Stimulated activated CD4-positive, alpha-beta T cell treated with anti-CD3 and anti-CD28 coated beads, Interleukin-4, amount 100 ng/mL, for 48 hours (primary cell): ENCODE measurements around the gene SAMD4A.

Experiments used
- DNase-seq, 2 donors: peaks; one replicate each; pipeline ENCODE4 v3.0.0-alpha.2; 2020; ENCODE audit warnings: low read depth in 2 of 2

Gene SAMD4A

DNA sequence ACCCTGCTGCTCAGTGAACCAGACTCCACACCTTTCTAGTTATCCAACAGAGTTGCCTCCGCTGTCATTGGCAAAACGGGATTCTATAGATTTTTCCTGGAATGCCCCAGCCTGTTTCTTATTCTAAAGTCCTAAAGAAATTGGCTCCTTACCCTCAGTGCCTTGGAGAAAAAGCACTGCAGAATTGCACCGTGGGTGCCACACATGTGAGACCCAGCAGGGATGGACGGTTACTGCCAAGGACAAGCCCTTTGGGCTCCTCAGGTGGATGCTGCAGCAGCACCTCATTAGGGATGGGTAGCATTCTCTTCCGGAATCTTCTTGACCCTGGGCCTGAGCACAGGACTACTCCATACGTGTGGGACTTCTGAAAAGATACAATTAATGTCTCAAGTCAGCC lies 214.2 kb downstream of the SAMD4A start:
- no peak for DNase-seq

DNA sequence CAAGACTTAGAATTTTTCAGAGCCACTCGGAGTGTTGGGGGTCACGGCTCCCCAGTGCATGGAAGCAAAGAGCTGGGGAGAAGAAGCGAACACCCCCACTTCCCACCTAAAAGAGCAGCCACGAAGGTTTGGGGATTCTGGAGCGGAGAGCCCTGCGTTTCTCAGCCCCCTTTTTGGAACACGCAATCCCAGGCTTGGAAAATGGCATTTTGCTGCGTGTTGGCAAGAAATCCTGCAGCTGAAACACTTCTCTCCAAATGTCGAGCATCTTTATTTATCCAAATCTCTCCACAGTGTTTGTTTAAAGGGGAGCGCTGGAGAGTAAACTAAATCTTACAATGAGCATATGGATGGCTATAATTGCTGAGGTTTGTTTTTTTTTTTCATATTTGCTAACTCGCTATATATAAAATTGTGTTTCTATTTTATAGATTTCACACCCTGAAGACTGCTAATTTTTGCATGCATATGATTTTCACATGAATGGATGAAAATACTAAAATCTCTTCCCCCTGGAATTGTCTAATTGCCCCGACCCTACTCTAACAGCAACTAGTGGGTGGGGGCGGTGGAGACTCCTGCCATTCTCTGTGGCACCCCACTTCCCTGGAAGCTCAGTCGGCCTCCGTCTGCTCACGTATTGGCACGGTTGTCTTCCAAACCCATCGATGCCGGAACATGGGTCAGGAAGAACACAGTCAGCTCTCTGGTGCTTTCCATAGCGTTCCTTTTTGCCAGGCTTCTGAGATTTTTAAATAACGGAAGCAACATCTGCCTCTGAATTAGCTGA lies 215.2 kb downstream of the SAMD4A start:
- DNase-seq, result no peak

DNA sequence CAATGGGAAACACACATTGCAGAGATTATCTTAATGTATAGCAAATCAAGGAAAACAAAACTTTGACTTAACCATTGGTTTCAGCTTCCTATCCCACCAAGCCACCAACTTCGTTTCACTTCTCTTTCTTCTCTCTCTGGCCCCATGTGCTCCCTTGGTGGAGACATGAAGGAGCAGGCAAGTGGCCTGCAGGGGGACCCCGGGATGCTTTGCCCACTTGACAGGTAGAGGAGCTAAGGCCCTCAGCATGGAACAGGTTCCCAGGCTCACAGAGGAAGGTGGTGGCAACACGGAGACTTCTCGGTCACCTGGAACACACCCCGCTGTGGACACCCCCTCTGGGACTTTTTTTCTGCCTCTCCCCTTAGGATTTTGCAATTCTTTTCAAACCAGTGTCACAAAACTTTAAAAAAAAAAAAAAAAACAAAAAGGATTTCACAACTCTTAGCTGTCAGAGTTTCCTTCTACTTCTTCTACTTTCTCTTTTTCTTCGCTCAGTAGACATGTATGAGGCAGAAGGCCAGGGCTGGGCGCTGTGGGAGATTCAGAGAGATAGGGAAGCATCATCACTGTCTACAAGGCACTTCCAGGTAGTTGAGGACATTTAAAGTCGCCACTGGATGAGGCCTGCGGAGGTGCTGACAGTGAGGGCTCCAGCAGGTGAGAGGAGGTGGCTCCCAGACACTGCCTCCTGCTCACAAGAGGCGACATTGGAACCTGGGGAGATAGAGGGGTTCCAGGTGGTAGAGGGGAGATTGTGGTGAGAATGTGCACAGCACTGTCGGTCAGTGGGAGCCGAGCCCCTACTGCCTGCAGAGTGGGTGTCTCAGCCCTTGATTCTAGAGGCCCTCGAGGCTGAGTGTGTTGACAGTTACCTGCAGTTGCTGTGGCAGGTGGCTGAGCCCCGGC lies 216.1 kb downstream of the SAMD4A start:
- no peak for DNase-seq

DNA sequence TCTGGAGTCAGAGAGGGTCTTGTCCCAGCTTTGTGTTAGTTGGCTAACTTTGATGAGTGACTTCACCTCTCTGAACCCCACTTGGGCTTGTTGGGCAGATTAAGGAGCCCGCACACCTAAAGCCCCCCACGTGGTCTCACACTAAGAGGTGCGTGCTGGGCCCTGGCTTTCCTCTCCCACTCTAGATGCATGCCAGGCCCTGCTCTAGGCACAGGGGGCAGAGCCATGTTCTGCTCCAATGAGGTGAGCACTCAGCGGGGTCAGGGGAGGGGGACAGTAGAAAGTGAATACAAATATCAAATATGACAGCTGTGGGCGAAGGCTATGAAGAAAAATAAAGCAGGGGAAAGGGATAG lies 216.7 kb downstream of the SAMD4A start:
- DNase-seq, result no peak

DNA sequence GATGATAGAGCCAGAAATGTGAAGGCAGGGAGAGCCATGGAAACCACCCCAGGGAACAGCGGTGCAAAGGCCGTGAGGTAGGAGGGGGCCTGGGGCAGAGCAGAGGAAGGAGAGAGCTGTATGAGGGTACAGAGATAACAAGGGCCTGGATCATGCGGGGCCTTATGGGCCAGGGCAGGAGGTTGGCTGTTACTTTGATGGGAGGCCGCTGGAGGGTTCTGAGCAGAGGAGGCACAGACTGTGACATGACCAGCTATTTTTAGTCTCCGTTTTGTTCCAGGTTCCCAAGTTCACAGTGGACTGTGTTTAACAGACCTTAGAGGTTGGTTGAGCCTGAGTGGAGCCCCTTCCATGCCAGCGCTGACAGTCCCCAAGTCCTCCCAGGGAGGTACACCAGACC lies 217.1 kb downstream of the SAMD4A start:
- DNase-seq, result no peak

DNA sequence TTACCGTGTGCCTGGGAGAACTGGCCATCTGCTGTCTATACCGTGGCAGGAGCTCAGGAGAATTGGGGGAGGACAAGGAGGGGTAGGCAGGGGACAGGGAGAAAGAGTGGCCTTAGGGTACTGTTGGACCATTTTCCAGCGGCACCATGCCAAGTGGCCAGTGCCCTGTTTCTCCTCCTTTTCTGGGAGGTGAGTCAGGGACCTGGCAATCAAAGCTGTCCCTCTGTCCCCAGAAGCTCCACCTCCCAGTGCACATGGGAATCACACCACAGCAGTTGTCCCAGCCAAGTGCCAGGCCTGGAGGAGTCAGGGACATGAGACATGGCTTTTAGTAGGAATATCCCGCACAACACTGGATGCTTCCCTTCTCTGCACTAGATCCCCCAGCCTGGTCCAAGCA lies 217.7 kb downstream of the SAMD4A start:
- DNase-seq, result no peak

DNA sequence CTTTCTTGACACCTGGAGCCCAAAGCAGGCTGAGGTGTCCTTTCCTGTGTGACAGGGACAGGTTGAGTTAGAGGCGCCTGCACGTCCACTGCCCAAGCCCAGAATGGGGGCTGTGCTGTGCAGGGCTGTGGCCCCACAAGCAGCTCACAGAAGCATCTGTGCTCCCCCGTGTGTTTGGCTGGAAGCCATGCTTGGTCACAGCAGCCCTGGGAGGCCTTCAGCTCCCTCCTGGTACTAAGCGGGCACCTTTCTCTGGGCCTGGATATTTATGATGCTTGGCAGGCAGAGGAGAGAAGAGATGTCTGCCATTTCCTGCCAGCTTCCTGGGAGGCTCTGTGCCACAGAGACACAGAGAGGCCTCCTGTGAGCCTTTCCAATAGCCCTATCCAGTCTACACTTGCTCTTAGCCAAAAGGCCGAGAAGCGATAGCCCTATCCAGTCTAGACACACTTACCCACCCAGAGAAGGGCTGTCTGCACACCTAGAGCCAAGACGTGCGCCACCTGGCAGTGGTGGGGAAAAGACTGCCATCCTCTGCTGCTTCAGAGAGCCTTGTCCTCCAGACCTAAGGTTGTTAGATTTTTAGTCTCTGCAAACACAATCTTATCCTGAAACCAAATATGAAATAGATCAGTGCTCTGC lies 218.3 kb downstream of the SAMD4A start:
- DNase-seq, result no peak

DNA sequence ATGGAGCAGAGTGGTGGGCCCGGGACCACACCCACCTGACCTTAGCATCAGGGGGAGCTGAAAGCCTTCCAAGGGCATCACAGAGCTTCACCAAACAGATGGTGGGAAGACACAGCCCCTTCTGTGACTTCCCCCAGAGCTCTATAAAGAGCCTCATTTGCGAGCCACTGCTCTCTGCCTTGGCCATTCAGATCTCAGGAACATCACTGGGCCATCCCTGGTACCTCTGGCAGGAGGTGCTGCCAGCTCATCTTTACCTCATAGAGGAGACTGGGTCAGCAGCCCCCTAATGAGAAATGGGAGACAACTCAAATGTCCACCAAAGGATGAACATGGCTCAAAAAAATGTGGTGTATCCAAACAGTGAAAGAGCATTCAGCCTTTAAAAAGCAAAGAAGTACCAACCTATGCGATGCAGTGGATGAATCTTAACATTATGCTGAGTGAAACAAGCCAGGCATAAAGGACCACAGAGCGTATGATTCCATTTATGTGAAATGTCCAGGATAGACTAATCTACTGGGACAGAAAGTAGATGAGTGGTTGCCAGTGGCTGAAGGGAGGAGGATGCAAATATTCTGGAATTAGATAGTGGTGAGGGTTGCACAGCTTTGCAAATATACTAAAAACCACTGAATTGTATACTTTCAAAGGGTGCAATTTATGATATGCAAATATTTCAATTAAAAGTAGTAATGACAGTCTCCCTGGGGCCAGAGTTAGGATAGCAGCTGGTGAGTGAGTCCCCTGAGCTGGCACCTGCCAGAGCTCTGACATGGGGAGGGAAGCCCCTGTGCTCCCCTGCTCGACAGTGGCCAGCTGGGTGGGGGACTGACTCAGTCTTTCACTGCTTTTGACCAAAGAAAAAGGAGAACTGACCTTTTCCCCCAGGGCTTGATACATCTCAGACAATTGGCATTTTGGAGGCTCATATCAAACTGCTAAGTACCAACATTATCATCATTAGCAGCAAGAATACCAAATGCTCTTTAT lies 219.1 kb downstream of the SAMD4A start:
- no peak for DNase-seq

DNA sequence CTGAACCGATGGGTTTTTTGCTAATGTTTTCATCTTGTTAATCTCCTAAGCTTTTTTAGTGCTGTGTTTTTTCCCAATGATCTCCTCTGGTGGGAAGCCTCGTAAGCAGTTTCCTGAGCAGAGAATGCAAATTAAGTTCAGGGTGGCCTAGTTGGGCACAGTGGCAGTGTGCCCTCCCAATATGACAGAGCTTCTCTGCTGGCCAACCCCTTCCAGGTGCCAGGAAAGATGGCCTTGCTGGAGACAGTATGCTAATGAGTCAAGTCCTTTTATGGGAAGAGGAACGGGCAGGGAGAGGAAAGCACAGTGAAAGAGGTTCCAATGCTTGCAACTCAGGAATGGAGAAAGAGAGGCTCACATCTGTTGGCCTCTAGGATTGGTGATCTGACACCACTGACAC lies 219.9 kb downstream of the SAMD4A start:
- no peak for DNase-seq

DNA sequence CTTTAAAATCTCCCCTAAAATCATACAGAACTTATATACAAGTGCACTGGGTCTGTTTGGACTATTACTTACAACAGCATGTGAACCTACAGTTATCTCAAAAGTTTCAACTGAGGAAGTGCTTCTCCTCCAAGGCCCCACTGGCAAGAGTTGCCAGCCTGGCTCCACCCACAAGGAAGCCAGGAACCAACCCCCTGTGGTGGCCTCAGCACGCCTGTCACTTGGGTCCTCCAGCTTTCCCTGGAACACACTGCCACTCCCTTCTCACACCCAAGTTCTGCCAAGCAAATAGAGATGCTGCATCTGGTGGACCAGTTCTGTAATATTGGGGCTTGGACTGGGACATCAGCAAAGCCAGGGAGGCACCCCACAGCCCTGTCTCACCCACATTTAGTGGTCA lies 220.3 kb downstream of the SAMD4A start:
- no peak for DNase-seq

DNA sequence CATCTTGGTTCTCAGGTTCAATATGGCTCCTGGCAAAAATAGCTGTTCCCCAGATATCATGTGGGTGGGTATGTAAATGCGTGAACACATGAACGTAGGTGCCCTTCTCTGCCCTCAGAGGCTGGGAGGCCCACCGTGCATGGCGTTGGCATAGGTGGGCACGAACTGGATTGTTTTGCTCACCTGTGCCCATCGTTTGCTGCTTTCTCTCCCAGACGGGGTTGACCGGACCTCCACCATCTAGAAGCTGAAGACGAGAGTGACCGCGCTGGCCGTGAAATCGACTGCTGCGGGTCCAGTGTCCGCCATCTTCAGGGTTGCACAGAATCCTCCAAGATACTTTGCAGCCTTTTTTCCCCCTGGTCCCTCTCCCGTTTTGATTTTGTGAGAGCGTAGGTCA lies 221.8 kb downstream of the SAMD4A start:
- DNase-seq, result no peak

DNA sequence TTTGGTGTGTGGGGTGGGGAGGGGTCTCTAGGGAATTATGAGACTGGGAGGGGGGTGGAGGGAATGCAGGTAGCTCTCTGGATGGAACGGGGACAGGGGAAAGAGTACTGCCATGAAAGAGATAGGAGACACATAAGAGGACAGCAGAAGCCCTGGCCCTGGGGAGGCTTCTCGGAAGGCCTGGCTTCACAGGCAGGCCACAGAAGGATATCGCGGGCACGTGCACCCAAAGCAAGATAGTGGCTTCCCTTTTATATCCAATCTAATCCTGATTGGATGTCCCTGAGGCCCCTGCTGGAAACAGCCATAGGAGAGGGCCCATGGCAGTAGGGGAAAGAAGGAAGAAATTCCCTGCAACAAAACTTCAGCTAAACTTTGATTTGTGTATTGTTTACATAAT lies 222.2 kb downstream of the SAMD4A start:
- no peak for DNase-seq

DNA sequence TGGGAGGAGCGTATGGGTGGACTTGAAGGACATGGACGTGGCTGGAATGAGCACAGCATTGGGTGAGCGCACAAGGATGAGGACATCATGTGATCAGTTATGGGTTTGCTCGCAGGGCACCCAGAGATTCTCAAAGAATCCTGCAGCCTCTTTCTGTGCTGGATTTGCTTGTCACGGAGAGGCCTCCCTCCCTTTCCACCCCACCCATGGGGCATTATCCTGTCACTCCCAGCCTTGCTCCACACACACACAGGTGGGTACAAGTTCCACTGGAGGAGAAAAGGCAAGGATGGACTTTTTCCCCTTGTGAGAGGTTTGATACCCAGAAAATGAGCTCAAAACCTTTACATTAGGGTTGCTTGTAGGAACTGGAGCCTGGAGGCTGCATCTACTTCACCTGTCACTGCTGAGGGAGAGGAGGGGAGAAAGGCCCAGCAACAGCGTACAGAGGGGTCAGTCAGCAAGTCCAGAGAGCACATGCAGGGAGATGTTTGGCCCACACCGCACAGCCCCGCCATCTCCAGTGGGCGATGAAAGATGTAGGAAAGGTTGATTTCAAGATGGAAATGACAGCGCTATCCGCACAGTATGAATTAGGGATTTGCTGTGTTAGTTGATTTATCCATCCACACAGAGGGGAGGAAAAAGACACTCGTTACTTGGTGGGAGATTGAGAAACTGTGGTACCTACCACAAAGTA lies 223.0 kb downstream of the SAMD4A start:
- DNase-seq, result no peak

DNA sequence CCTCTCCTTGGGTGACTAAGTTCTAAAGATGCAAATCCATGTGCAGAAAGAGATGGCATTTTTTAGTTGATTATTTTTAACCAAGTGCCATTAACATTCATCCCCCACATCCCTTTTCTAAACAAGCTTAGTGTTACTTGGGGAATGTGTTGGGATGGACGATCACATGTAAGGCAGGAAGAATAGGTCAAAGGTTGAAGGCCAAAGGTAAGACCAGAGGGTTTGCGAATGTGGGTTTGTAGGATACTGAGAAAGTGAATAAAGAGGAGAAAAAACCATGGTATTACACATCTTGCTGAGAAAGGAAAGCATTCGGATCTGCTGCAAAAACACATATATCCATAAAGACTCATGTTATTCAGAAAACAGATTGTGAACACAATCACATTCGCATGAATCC lies 224.1 kb downstream of the SAMD4A start:
- no peak for DNase-seq

DNA sequence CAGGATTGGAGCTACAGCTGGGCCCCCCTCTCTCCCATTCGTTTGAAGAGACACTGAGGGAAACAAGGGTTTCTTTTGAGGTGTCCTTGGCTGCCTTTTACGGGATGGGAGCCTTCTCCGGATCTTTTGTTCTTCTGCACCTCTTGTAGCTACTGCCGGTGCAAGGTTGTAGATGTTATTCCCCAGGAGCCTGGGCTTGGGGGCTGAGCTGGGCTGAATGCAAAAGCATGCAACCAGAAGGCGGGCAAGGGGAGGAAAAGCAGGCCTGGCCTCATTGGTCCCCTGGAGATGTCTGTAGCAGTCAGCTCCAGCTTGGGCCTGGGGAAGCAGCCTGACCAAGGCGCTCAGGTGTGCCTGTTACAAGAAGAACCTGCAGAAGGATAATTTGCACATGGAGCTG lies 225.4 kb downstream of the SAMD4A start:
- no peak for DNase-seq

DNA sequence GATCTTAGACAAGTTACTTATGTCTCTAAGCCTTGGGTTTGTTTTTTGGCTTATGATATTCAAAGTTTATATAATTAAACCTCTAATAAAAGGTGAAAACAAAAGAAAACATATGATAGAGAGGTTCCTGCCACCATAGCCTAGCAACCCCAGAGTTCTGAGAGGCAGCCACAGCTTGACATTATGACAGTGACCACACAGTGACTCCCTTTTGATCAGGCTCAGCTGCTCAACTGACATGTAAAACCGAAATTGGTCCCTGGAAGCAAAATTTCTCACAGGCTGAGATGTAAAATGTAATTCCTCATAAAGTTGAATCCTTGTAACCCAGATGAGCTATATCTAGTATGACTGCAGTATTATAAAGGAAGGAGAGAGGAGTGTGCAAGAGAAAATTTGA lies 227.2 kb downstream of the SAMD4A start:
- no peak for DNase-seq

DNA sequence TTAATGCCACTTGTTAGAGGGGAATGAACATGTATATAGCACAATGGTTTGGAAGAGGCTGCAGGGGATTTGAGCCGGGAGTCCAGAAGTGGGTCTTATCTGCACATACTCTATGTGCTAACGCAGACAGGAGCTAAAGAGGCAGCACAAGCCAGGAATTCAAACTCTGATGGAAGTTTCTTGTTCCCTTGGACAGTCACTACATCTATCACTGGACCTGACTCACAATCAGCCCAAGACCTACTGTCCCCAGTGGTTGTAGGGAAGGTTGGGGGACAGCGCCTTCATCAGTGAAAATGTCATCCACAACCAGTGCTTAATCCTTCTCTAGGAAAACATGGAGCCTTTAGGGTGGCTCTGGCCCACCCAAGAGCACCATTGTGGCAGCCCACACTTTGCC lies 227.9 kb downstream of the SAMD4A start:
- DNase-seq, result no peak

DNA sequence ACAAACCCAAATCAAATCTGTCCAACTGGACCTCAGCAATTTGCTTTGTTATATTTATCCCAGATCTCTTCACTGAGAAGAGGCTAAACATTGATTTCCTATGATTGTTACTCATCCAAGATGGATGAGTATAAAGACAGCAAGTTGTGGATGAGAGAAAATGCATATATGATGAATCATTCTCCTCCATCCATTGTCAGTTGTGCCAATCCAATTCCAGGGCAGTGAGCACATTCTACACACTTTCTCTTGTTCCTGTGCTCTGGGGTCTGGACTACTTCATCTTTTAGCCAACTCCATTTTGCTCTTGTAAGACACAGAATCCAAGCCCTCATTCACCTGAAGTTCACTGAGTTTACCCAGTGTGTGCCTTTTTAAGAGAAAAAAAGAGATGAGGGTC lies 230.0 kb downstream of the SAMD4A start:
- DNase-seq, result no peak

DNA sequence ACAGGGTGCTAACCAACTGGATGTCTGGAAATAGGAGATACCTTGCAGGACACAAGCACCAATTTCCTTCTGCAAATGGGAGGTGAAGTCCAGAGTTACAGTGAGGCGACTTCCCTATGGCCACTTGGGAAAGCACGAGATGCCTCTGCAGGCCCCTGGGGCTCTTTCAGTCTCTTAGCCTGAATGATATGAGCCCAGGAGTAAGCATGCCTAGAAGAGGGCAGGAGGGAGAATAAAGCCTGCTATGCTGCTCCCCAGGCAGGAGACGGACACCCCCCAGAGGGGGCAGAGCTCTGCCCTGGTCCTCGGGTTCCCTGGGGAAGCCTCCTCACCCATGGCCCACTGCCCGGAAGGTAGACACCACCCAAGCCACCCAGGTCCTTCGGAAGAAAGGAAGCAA lies 230.6 kb downstream of the SAMD4A start:
- no peak for DNase-seq

DNA sequence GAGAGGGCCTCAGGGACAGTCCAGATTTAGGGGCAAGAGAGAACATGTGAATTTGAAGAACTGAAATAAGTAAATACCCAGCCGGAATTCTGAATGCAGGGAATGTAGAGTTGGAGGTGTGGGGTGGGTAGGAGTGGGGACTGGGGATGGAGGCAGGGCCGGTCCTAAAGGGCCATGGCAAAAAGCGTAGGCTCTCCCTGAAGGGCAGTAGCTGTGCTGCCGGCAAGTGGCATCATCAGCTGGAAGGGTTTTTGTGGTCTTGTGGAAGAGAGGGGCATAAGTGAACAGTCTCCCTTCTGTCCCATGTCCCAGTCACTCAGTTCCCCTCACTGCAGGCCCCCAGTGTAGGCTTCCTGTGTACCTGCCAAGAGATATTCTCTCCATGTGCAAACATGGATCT lies 231.1 kb downstream of the SAMD4A start:
- DNase-seq, result no peak
